ENCODE data around the gene ATE1.

- TF ChIP-seq REST (IDR thresholded peaks at IDR 0.05; ENCODE audit: insufficient read depth in 1 of 2, low read depth in 2 of 2, low read length in 2 of 2) = no peak
- no peak for TF ChIP-seq FOXP2 (optimal IDR thresholded peaks at IDR 0.05; ENCODE audit: borderline replicate concordance, extremely low read depth, extremely low read length, insufficient read depth)
Measured at GRCh38 chr10:121751191-121751760, 176.6 kb downstream of the ATE1 start.
